Epithelial cell of esophagus (primary cell): Measurements from ENCODE around the gene THOC5.

Source experiments
- DNase-seq: peaks from one replicate; pipeline ENCODE4 v3.0.0; 2010; ENCODE audit warnings: low read depth
- H3K4me3 ChIP-seq: 2 replicates; pipeline ENCODE4 v1.5.1; 2011; ENCODE audit warnings: mild to moderate bottlenecking, low read length, control low read depth
- CTCF ChIP-seq: IDR thresholded peaks from 2 replicates; pipeline ENCODE4 v1.5.1; 2011; ENCODE audit warnings: low read depth, mild to moderate bottlenecking, low read length, control low read depth, inconsistent platforms; ENCODE audit not compliant: insufficient read depth; ENCODE audit errors: missing control alignments

The THOC5 gene

GRCh38 chr22:29518427-29518826 lies 35.1 kb downstream of the THOC5 start:
- TF ChIP-seq CTCF: no peak
- DNase-seq: no peak
- no peak overlapping the region for H3K4me3 ChIP-seq

DNA sequence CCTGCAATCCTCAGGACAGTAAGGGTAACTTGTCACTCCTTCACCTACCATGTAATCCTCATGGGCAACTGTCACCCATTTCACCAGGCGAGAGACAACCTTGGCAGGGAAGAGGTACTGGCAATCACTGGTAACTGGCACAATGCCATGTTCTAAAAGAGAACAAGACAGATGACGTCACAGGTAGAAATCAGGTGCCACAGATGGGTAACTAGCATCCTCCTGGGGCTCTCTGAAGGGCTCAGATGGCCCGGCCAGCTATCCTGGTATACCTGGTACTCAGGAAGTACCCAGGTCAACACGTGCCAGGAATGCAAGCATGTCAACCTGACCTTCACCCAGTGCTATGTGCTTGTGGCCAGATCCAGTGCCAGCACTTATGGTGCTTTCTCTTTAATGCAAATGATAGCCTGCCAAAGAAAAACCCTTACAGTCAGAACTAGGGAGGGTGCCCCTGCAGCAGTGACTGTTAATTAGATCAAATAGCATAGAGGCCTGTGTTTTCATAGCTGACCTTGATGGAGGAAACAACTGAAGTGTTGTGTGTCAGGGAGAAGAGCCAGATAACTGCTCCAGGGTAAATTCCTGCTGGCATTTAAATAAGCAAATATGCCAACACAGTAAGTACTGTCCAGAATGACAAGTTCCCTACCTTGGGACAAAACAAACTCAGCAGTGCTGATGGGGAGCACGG lies 36.2 kb downstream of the THOC5 start:
- no peak for DNase-seq
- TF ChIP-seq CTCF: no peak

GRCh38 chr22:29512031-29512430 lies 41.5 kb downstream of the THOC5 start:
- no peak for TF ChIP-seq CTCF
- DNase-seq: no peak
- no peak overlapping the region for H3K4me3 ChIP-seq

More for the DNA sequence above, 36.2 kb downstream of the THOC5 start:
- no peak overlapping the region for H3K4me3 ChIP-seq

DNA sequence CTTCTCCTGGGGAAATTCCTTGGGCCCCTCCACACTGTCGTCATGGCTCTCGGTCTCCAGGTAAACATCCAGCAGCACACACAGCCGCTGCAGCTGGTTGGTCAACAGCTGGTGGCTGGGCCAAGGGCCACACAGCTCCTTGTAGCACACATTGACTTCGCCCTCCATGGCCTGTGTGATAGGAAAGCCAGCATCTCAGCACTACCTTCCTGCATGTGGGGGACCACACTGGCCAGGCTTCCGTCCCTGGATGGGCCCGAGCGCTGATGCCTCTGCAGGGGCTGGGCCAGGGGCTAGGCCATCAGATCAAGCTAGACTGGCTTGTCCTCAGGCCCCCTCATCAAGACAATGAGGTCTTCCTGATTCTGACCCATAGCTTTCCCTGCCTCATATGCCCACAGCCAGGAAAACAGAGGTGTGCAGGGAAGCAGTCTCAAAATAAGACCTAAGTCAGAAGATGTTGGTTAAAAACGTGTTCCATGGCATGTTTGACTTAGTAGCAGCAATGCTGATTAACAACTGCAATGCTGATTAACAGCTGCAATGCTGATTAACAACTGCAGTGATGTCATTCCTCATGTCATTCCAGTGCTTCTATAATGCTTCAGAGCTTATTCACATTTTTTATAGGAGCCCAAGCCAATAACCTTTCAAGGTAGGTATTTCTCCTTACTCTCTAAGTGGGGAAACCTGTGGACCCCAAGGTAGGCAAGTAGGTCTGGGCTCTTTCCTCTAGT lies 42.3 kb downstream of the THOC5 start:
- TF ChIP-seq CTCF: no peak
- peak; percentile 12 for DNase-seq
- H3K4me3 ChIP-seq: no peak overlapping the region

- no peak for DNase-seq
- TF ChIP-seq CTCF: no peak
These were observed 43.0 kb downstream of the THOC5 start for GRCh38 chr22:29510542-29510941.

GRCh38 chr22:29509815-29510214 lies 43.7 kb downstream of the THOC5 start:
- H3K4me3 ChIP-seq: no peak overlapping the region
- no peak for TF ChIP-seq CTCF
- DNase-seq: no peak

More at GRCh38 chr22:29510542-29510941, 43.0 kb downstream of the THOC5 start:
- no peak overlapping the region for H3K4me3 ChIP-seq

GRCh38 chr22:29509298-29509697 lies 44.3 kb downstream of the THOC5 start:
- DNase-seq: no peak
- no peak for TF ChIP-seq CTCF
- H3K4me3 ChIP-seq: no peak overlapping the region
